NCI-H2171 (cell line): Measurements from ENCODE around the gene RIT2.
"Not testable (repeated sequence)": the region's sequence is repeated elsewhere in the genome, so short reads cannot be mapped to it uniquely, and the experiment has no call there.

ENCODE experiments used
- DNase-seq: peaks from one replicate; lab custom pipeline; 2025; lab: John Stamatoyannopoulos, UW

Gene RIT2

DNA sequence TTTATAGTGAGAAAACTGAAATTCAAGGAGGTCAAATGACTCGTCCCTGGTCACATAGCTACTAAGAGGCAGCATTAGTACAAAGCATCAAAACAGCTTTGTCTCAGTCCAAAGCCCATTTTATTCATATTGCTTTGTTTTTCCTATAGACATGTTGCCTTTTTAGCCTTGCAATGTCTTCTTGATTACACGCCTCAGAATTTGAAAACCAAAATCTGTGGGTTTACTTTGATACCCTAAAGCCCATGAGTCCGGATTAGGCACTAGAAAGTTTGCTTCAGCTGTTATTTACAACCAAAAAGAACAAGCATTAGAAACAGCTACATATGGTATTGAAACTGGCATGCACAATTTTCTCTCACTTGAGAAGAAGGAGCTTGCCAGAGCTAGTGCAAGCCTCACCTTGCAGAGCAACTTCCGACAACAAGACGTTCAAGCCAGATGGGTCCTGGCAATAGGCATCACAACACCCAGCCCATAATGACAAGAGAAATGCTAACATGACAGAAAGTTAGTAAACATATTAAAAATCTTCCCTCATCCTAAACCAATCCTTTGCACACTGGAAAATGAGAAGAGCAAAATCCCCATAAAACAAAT is 276.8 kb downstream of the RIT2 start:
- no peak for DNase-seq

DNA sequence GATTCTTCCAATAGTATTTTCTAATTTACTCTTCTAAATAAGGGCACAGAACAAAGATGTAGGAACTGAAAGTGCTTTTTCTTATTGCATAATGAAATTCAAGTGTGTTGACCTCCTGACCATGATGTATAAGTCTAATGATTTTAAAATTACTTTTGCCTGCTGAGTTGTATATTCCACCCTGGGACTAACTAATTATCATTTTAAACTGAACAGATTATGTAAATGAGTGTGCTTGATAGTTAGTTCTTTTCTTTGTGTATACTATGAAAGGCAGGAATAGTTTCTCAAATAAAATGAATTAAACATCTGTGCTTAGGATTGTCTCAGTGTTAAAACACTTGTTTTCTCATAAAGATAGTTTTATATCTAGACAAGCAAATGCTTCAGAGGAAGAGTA is 284.5 kb downstream of the RIT2 start:
- no peak for DNase-seq

DNA sequence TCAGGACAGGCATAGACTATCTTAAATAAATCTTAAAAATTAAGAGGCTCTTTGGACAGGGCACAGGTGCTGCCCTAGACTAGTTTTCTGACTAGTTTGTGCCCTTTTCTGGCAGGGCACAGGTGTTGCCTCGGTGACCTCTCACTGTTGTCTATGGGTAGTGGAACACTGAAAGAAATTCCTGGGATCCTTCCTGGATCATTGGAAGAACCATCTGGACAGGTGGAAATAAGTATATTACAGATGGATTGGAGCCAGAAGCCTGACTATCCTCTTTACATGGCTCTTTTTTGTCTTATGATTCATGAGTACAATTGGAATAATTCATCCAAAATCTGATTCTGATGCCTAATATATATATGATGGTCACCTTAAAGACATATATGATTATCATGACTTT is 286.6 kb downstream of the RIT2 start:
- peak; percentile 5 for DNase-seq

DNA sequence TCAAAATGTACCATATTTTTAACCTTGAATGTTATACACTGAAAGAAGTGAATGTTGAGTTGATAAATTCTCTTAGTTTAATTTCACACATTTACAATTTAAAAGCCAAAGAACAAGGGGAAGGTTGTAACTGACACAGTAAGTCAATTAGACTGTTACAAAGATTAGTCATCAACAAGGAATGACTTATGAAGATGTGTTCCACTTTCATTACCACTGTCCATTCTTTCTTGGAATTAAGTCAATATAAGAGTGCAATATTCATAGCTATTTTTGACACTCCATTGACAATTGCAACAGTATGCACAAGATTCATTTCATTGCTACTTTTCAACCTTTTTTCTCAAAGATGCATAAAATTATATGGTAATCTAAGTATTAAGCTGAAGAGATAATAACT is 291.3 kb downstream of the RIT2 start:
- no peak for DNase-seq

DNA sequence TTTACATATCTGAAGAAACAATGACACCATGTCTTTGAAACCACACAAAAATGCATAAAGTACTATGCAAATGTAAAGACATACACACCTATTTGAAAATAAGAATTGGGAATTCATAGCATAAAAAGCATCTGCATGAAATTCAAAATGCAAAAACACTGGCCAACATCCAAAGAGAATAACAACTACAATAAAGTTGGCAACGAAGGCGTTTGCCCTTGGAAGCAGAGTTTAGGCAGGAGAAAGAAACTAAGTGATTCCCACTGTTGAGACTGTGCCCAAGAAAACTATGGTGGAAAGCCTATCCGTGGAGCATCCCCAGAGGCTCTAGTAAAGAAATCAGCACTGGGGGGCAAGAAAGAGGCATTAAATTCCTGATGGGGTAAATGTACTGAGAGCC is 292.8 kb downstream of the RIT2 start:
- DNase-seq = no peak

DNA sequence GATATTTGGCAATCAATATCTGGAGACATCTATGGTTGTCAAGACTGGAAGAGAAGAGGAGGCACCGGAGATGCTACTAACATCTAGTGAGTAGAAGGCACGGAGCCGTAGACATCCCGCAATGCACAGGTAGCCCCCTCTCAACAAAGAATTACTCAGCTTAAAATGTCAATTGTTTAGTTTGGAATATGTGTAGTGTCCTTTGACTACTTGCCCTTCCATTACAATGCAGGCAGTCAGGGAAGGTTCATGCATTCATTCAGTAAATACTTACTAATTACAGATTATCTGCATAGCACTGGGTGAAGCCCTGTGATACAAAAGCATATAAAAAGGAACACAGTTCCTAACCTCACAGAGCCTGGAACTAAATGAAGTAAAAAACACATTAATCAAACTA is 294.0 kb downstream of the RIT2 start:
- no peak for DNase-seq

DNA sequence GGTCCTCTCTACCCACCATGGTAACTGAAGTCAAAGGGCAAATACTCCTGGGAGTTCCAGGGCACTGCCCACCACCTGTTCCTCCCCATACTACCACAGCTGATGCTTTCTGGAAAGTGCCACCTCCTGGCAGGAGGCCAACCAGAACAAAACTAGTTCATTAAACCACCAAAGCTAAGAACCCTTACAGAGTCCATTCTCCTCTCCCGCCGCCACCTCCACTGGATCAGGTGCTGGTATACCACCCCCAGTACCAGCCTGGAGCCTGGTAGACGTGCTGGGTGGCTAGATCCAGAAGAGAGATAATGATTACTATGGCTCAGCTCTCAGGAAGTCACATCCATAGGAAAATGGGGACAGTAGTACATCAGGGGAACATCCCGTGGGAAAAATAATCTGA is 300.9 kb downstream of the RIT2 start:
- DNase-seq = no peak

DNA sequence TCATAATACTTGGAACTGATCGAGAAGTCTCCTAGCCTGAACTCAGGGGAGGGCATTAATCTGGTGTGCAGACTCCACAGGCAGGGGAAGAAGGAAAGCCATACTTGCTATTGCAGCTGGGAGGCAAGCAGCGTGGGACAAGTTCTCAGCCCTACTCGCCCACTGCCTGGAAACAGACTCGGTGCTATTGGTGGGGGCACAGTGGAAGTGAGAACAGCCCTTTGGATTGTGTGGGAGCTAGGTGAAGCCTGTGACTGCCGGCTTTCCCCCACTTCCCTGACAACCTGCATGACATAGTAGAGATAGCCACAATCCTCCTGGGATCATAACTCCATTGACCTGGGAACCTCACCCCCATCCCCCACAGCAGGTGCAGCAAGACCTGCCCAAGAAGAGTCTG is 301.3 kb downstream of the RIT2 start:
- no peak for DNase-seq

DNA sequence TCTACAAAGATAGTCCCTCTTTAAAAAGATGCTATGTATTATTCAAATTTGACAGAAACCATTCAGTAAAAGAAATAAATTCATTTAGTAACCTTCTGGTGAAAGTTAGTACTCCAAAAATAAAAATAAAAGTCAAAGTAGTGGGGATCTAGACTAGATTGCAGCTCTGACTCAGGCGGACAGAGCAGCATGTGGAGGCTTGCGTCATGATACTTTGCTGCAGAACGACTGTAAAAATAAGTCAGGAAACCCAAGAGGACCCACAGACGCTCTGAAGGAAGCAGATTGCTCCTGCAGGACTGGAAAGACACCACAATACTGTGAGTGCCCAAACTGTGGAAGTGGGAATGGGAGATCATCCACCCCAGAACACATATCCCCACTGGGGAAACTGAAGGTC is 301.9 kb downstream of the RIT2 start:
- DNase-seq = no peak

DNA sequence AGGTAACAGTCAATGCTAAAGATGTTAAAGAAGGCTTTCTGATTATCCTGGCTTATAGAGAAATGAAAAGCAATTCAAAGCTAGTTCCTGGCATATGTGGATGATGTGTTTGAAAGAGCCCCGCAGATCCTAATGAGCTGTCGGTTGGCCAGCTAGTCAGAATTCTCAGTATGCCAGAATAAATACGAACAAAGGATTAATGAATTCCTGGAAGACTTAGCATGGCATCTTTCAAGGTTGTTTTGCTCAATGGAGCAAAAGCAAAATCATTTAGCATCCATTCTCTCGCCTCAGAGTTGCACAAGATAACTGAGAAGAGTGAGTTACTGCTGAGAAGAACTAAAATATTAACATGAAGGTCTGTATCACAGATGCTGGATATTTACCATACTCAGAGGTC is 307.6 kb downstream of the RIT2 start:
- DNase-seq = no peak

DNA sequence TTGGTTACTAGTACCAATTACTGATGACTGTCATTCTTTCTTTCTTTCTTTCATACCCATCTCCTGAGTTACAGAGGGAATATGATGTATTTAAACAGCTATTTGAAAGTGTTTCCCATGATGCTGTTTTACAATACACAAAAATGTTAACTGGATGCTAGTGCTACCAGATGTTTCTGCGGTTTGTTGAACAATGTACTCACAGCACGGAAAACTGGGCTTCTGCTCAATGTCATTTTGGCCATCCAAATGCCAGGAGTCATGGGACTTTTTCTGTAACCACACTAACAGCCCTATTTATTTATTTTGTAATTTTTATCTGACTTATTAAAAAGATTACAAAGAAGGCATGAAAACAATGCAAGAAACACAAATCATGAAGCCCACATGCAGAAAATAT is 313.8 kb downstream of the RIT2 start:
- no peak for DNase-seq

DNA sequence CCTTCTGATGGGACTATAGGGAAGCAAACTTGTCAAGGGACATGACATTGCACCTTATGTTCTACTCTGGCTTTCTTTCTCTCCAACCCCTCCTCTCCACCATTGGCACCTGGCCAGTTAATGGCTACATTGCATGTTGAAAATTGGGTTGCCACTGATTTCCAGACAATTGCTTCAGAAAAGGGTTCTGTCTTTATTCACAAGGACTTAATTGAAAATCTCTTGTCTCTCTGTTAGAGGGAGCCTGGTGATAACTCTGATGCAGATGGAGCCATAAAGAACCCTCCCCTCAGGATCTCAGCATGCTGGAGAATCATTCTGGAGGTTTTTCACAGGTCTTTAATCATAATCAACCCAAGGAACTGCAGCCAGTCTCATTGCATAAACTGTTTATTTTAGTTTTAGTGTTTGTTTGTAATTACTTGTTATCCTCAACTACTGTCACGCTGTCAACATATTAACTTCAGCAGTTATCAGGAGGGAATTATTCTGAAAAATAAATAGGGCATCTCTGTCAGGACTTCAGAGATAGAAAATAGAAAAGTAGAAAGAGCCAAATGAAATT is 316.8 kb downstream of the RIT2 start:
- DNase-seq = peak; percentile 22

DNA sequence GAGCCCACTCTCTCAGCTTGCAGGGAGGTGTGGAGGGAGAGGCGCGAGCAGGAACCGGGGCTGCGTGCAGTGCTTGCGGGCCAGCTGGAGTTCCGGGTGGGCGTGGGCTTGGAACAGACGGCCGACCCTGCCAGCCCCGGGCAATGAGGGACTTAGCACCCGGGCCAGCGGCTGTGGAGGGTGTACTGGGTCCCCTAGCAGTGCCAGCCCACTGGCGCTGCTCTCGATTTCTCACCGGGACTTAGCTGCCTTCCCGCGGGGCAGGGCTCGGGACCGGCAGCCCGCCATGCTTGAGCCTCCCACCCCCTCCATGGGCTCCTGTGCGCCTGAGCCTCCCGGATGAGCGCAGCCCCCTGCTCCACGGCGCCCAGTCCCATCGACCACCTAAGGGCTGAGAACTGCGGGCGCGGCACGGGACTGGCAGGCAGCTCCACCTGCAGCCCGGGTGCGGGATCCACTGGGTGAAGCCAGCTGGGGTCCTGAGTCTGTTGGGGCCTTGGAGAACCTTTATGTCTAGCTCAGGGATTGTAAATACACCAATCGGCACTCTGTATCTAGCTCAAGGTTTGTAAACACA is 320.2 kb downstream of the RIT2 start:
- not testable (repeated sequence) for DNase-seq

DNA sequence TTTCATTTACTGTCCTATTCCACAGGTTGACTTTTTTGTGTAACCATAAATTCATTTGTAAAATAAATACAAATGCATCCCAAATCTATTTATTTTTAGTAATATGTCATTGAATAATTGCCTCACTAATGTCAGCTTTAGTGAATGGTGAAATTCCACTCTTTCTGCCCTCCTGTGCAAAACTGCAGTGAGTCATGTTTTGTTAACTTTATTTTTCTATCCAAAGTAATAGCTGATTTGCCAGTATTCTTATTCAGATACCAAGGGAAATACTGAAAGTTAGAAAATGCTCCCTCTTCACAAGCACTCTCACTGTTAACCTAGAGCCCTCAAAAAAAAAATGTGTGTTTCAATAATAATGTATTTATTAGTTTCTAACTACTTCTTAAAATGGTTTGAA is 322.8 kb downstream of the RIT2 start:
- no peak for DNase-seq

DNA sequence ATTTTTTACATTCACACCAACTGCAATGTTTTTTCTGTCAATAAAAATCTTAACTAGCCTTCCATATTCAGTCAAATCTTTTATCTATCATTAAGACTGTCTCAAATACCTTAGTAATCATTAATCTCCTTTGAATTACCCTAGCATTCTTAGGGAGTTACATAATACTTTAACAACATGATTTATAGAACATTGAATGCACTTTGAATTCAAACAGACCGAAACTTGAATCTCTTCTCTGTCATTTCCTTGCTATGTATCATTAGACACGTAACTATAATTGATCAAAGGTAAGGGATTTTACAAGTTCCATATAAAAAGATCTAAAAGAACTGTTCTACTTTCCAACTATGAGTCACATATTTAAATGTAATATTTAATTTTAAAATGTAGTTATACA is 330.9 kb downstream of the RIT2 start:
- no peak for DNase-seq

DNA sequence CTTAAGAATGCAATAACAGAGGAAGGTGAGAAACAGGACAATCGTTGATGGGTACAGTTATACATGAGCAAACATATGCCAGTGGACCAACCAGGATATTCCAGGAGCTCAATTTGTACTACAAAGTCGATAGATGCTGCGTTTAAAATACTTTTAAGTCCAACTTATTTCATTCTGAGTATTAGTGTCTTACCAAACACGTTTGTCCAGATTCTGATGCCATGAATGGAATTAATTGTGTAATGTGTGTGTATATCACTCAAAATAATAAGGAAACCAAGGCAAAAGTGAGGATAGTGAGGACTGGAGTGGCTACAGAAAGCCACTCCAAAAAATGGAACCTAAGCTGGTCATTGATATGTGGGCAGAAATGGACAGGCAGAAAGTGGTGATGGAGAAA is 332.6 kb downstream of the RIT2 start:
- DNase-seq = no peak

DNA sequence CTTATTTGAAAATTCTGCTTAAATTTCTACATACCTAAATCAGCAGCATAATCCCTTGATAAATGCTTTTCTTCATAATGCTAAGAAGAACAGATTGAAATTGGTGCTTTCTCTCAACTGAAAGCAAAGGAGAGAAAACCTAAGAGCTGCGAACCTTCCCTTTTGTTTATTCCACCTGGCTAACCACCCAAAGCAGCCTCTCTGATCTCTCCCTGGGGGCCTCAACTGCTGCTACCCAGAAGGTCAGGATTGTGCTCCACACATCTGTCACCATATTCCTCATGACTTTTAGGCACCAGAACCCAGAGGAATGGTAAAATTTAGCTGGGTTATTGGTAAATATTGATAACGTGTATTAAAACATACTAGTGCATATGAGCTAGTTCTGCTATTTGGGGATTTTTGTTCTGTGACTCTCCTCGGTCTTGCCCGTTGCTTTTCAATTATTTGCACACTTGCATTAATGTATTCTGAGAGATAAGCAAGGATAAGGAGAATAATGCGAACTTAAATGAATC is 334.1 kb downstream of the RIT2 start:
- DNase-seq = peak; percentile 95

DNA sequence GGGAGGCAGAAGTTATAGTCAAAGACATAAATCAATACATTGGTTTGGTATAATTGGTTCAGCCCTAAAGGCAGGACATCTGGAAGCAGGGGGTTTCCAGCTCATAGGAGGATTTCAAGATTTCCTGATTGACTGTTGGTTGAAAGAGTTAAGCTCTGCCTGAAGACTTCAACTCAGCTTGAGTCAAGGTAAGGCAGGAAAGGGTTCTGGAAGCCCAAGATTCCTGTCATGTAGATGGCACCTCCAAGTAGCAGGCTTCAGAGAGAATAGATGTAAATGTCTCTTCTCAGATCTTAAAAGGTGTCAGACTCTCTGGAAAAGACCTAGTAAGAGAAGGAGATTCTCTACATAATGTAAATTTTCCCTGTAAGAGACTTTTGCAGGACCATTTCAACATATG is 335.3 kb downstream of the RIT2 start:
- DNase-seq = no peak

DNA sequence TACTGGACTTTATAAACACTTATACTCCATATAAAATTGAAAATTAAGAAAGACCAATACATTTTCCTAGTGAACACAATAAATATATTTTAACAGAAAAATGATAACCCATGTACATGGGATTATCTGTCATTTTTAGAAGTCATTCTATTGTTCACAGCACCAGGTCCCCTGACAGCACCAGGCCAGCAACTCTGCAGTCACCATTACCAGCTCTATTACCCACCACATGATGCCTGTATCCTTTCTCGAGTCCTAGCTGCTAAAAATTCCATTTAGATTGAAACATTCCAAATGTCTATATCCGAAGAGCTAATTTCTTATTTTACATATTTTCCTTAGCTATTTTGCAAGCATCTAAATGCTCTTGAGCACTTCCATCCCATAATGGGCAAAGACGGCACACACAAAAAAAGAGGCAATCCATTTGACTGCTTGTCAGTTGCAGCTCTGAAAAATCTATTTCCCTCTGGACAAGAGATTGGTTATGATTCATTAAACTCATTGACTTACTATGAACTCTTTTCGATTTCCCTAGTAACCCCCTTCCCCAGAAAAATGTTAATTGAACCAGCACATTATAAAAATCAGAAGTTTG is 336.9 kb downstream of the RIT2 start:
- DNase-seq = no peak

DNA sequence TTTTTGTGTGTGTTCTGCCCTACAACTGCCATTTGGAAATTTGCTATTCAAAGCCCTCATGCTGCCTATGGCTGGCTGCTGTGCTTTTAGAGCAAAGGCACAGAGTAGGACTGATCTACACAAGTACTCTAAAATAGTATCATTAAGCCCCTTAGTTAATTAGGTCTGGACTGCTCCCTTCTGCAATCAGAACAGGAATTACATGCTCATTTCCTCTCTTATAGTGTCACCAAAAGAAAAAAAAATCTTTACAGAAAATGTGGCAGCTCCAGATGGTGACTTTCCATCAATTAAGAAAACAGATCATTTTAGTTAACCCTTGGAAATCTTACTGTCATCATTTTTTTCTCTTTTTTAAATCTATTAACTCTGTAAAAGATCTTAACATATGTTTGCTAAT is 337.5 kb downstream of the RIT2 start:
- DNase-seq = peak; percentile 54

DNA sequence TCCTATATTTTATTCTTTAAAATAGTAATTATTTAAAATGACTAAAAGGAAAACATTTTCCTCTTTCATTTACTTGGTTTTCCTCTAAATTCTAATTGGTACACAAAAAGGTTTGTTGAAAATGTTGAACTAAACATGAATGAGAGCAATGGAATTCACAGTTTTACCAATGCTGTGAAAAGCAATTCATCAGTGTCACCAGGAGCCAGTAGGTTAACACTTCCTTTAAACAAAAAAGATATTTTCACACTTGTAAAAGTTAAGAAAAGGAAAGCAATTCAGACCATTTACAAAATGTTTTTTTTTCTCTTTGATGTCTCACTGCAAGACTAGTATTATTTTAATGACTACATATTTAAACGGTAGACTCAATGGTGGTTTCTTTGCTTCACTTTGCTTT is 341.6 kb downstream of the RIT2 start:
- DNase-seq = no peak

DNA sequence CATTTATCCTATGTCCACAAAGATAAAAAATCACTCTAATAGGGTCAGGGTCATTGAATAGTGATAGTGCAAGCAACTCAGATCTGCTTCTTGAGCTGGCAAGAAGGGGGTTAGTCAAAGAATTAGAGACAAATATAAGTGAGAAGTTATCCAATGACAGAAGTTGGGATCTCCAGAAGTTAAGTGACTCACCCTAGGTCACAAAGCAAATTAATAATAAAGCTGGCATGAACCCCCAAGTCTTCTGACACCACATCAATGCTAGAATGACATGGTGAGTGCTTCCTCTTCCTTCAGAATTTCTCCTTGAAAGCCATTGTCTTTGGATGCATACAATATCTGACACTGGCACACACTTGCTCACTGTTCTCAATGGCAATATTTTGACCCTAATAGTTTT is 343.5 kb downstream of the RIT2 start:
- DNase-seq = no peak

DNA sequence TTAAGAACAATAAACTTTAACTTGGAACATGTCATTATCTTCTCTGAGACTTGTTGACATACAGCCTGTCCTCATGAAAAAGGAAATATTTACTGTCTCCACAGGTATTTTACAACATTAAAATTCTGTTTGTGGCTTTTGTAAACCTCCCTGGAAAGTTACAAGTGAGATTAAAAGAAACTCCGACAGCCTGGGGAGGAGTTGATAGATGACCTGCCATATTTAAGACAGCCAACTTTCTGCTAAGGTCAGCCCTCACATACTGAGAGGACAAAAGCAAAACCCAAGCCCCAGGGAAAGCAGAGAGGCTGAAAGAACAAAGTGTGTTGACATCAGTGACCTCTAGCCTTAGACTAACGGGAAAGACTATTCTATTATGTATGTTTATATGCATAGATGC is 350.2 kb downstream of the RIT2 start:
- DNase-seq = no peak

DNA sequence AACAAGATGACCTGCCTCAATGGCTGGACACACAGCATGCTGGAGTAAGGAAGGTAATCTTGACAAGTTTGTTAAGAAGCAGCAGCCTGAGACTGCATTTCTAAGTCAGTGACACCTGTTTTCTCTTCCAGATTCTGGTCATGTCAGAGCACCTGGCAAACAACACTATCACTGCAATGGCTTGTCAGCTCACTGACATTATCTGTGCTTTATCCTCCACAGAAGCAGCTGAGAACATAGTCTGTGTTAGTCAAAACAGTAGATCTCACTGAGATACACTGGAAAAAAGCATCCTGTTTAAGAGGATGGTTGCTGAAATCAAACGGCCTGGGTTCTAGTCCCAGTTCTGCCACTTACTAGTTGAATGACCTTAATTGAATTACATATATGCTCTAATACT is 355.2 kb downstream of the RIT2 start:
- DNase-seq = no peak
